ENCODE measurements around the gene GJC2.

The GJC2 gene

DNA sequence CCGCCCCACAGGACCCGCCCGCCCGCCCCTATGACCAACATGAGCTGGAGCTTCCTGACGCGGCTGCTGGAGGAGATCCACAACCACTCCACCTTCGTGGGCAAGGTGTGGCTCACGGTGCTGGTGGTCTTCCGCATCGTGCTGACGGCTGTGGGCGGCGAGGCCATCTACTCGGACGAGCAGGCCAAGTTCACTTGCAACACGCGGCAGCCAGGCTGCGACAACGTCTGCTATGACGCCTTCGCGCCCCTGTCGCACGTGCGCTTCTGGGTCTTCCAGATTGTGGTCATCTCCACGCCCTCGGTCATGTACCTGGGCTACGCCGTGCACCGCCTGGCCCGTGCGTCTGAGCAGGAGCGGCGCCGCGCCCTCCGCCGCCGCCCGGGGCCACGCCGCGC, 8.0 kb downstream of the GJC2 start:
- TF ChIP-seq SPI1 (IDR thresholded peaks at IDR 0.05; ENCODE audit: borderline replicate concordance, low read depth): no peak
- no peak for TF ChIP-seq POLR2AphosphoS5 (IDR thresholded peaks at IDR 0.05; ENCODE audit: low read depth)
- TF ChIP-seq, protein P1, sequence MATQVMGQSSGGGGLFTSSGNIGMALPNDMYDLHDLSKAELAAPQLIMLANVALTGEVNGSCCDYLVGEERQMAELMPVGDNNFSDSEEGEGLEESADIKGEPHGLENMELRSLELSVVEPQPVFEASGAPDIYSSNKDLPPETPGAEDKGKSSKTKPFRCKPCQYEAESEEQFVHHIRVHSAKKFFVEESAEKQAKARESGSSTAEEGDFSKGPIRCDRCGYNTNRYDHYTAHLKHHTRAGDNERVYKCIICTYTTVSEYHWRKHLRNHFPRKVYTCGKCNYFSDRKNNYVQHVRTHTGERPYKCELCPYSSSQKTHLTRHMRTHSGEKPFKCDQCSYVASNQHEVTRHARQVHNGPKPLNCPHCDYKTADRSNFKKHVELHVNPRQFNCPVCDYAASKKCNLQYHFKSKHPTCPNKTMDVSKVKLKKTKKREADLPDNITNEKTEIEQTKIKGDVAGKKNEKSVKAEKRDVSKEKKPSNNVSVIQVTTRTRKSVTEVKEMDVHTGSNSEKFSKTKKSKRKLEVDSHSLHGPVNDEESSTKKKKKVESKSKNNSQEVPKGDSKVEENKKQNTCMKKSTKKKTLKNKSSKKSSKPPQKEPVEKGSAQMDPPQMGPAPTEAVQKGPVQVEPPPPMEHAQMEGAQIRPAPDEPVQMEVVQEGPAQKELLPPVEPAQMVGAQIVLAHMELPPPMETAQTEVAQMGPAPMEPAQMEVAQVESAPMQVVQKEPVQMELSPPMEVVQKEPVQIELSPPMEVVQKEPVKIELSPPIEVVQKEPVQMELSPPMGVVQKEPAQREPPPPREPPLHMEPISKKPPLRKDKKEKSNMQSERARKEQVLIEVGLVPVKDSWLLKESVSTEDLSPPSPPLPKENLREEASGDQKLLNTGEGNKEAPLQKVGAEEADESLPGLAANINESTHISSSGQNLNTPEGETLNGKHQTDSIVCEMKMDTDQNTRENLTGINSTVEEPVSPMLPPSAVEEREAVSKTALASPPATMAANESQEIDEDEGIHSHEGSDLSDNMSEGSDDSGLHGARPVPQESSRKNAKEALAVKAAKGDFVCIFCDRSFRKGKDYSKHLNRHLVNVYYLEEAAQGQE (IDR thresholded peaks at IDR 0.05; ENCODE audit: insufficient replicate concordance, low read depth): no peak
- TF ChIP-seq GABPA (IDR thresholded peaks at IDR 0.05; ENCODE audit: low read depth): no peak
- TF ChIP-seq CTCF (IDR thresholded peaks at IDR 0.05; ENCODE audit: insufficient read depth, low read length): no peak
- no peak overlapping the region for H3K27ac ChIP-seq (replicated peaks)

GRCh38 chr1:228158151-228159007, 8.6 kb downstream of the GJC2 start:
- no peak for DNase-seq (ENCODE audit: low read depth in 1 of 2, low spot score in 1 of 2)
- no peak overlapping the region for H3K4me3 ChIP-seq (replicated peaks; ENCODE audit: insufficient read depth, low read length)
- TF ChIP-seq SPI1 (IDR thresholded peaks at IDR 0.05; ENCODE audit: borderline replicate concordance, low read depth) (no peak), GABPA (IDR thresholded peaks at IDR 0.05; ENCODE audit: low read depth) (no peak), CTCF (IDR thresholded peaks at IDR 0.05; ENCODE audit: insufficient read depth, low read length) (no peak), POLR2AphosphoS5 (IDR thresholded peaks at IDR 0.05; ENCODE audit: low read depth) (no peak)
- TF ChIP-seq, protein P1 (IDR thresholded peaks at IDR 0.05; ENCODE audit: insufficient replicate concordance, low read depth): no peak
- H3K27ac ChIP-seq (replicated peaks): no peak overlapping the region
- no peaks in the 10 kb centered on the region for H3K27me3 ChIP-seq (ENCODE audit: insufficient read depth, poor library complexity, severe bottlenecking)

More for the DNA sequence above, 8.0 kb downstream of the GJC2 start:
- no peak for DNase-seq (ENCODE audit: low read depth in 1 of 2, low spot score in 1 of 2)
- Histone ChIP-seq H3K4me3 (replicated peaks; ENCODE audit: insufficient read depth, low read length) (no peak overlapping the region), H3K27me3 (ENCODE audit: insufficient read depth, poor library complexity, severe bottlenecking) (no peaks in the 10 kb centered on the region)

DNA sequence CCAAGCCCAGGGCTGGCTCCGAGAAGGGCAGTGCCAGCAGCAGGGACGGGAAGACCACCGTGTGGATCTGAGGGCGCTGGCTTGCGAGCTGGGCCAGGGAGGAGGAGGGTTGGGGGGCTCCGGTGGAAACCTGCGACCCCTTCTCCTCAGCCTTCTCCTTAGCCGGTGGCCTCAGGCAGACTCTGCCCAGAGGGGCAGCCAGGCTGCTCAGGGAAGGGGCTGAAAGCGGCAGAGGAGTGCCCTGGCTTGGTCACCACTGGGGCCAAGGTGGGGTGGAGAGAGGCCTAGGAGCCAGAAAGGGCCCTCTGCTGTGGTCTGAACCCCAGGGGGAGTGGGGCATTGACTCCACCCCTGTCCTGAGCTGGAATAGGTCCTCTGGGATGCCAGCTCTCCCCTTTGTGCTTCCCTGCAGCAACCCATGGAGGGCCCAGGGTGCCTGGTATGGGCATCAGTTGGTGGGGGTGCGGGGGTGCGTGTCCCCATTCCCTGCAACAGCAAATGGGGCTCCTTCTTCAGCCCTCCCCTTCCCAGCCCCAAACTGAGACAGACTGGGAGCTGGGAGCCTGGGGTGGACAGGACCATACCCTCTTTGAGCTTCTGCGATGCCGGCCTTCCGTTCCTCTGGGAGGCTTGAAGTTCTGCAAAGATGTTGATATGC, 9.4 kb downstream of the GJC2 start:
- TF ChIP-seq GABPA (IDR thresholded peaks at IDR 0.05; ENCODE audit: low read depth) (no peak), POLR2AphosphoS5 (IDR thresholded peaks at IDR 0.05; ENCODE audit: low read depth) (no peak), SPI1 (IDR thresholded peaks at IDR 0.05; ENCODE audit: borderline replicate concordance, low read depth) (no peak), CTCF (IDR thresholded peaks at IDR 0.05; ENCODE audit: insufficient read depth, low read length) (no peak)
- TF ChIP-seq, protein P1 (IDR thresholded peaks at IDR 0.05; ENCODE audit: insufficient replicate concordance, low read depth): no peak
- H3K27ac ChIP-seq (replicated peaks): no peak overlapping the region
- H3K27me3 ChIP-seq (ENCODE audit: insufficient read depth, poor library complexity, severe bottlenecking): no peaks in the 10 kb centered on the region
- no peak overlapping the region for H3K4me3 ChIP-seq (replicated peaks; ENCODE audit: insufficient read depth, low read length)
- no peak for DNase-seq (ENCODE audit: low read depth in 1 of 2, low spot score in 1 of 2)

Data from HL-60 (cell line).